BJ (cell line): ENCODE results near the gene PAMR1. TPM values are rescaled to one million over a fixed set of nuclear protein-coding genes. Genes with fewer than 3 reads are reported as not detected.

Experiments
- CTCF ChIA-PET: fragments of 350-600 bp; formaldehyde crosslinking; extraction: SDS; loops from one replicate; lab custom pipeline; 2021; ENCODE audit warnings: antibody characterized with exemption, inconsistent platforms; lab: Yijun Ruan, JAX
- POLR2A ChIA-PET: fragments of 300-600 bp; sonication (Branson Sonifier 250); formaldehyde crosslinking; extraction: SDS; loops from one replicate; lab custom pipeline; 2021; ENCODE audit warnings: antibody characterized with exemption; lab: Charles Lee
- DNase-seq: peaks from one replicate; pipeline ENCODE4 v3.0.0-alpha.2; 2011; ENCODE audit warnings: low read depth
- H3K27me3 ChIP-seq: 2 replicates; pipeline ENCODE4 v1.6.0; 2011; ENCODE audit warnings: low read length; ENCODE audit not compliant: control insufficient read depth, insufficient read depth
- H3K36me3 ChIP-seq: 2 replicates; pipeline ENCODE4 v1.5.1; 2011; ENCODE audit warnings: low read length; ENCODE audit not compliant: control insufficient read depth, insufficient read depth
- H3K4me3 ChIP-seq: 2 replicates; pipeline ENCODE4 v1.5.1; 2011; ENCODE audit warnings: low read depth, mild to moderate bottlenecking, control low read depth, low read length
- polyA plus RNA-seq: library from polyadenylated mRNA; depleted of rRNA; stranded (reverse); fragments of >200 nt; gene quantifications from 2 replicates; pipeline ENCODE4 v1.2.3, GENCODE V29; 2011
- TF ChIP-seq, protein P1 (sequence below): IDR thresholded peaks from 2 replicates; pipeline ENCODE4 v1.5.1; 2011; ENCODE audit warnings: low read depth, mild to moderate bottlenecking, control low read depth, inconsistent platforms, low read length, moderate library complexity; ENCODE audit not compliant: insufficient read depth

The PAMR1 gene
- polyA plus RNA-seq, 1 experiment, result 131 TPM

DNA sequence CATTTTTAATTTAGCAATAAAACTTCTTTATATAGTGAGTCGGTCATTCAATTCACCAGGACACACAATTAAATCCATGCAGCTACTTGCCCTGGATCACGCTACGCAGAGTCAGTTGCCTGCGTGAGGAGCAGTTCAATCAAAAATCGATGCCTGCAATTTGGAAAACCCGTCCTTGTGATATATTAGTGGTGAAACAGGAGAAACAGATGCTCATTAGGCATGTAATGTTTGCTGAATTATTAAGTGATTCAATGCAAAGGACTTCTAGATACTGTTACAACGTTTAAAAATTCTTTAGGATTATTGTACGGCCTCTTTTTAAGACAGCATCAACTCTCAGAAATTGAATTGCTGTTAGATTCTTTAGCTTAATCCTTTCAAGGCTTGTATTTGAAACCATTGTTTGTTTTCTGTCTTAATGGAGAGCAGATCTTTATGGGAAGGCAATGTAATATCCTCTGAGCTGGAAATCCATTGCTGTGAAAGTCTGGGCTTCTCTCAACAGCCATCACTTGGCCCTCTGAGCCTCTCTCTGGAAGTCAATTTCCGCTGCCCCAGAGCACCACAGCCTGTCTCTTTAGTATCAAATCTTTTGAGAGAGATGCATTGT lies 20.1 kb upstream of the PAMR1 start:
- H3K36me3 ChIP-seq, result no peaks in the 10 kb centered on the region
- TF ChIP-seq, protein P1, sequence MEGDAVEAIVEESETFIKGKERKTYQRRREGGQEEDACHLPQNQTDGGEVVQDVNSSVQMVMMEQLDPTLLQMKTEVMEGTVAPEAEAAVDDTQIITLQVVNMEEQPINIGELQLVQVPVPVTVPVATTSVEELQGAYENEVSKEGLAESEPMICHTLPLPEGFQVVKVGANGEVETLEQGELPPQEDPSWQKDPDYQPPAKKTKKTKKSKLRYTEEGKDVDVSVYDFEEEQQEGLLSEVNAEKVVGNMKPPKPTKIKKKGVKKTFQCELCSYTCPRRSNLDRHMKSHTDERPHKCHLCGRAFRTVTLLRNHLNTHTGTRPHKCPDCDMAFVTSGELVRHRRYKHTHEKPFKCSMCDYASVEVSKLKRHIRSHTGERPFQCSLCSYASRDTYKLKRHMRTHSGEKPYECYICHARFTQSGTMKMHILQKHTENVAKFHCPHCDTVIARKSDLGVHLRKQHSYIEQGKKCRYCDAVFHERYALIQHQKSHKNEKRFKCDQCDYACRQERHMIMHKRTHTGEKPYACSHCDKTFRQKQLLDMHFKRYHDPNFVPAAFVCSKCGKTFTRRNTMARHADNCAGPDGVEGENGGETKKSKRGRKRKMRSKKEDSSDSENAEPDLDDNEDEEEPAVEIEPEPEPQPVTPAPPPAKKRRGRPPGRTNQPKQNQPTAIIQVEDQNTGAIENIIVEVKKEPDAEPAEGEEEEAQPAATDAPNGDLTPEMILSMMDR, result no peak
- POLR2A ChIA-PET, result no interaction called here
- H3K27me3 ChIP-seq, result no peaks in the 10 kb centered on the region
- no peak for DNase-seq
- H3K4me3 ChIP-seq, result no peak overlapping the region
- CTCF ChIA-PET, result no interaction called here

DNA sequence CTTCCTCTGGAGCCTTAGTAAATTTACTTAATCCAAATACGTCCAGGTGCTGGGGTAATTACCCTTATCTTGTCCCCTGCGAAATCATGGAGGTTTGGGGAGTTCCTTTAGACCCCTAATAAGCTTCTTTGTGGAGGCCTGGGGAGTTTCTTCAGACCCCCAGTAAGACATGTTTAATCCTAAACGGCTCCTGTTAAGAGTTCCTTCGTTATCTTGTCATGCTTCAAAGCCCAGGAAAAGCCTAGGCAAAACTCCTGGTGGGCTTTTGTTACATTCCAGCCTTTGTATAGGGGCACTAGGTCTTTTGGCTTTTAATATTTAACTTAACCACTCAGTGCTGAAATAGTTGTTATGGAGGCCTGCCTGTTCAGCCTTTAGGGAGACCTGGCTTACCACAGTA lies 18.1 kb upstream of the PAMR1 start:
- CTCF ChIA-PET, result interaction anchor here (1.1 to 1.3 kb wide), 2 partner anchors 12 to 72 kb away, joined by 3 to 5 read pairs; no protein-coding TSS in a partner anchor
- DNase-seq, result no peak
- H3K4me3 ChIP-seq, result no peak overlapping the region
- H3K36me3 ChIP-seq, result no peaks in the 10 kb centered on the region
- POLR2A ChIA-PET, result no interaction called here
- H3K27me3 ChIP-seq, result no peaks in the 10 kb centered on the region
- TF ChIP-seq, protein P1, result no peak

DNA sequence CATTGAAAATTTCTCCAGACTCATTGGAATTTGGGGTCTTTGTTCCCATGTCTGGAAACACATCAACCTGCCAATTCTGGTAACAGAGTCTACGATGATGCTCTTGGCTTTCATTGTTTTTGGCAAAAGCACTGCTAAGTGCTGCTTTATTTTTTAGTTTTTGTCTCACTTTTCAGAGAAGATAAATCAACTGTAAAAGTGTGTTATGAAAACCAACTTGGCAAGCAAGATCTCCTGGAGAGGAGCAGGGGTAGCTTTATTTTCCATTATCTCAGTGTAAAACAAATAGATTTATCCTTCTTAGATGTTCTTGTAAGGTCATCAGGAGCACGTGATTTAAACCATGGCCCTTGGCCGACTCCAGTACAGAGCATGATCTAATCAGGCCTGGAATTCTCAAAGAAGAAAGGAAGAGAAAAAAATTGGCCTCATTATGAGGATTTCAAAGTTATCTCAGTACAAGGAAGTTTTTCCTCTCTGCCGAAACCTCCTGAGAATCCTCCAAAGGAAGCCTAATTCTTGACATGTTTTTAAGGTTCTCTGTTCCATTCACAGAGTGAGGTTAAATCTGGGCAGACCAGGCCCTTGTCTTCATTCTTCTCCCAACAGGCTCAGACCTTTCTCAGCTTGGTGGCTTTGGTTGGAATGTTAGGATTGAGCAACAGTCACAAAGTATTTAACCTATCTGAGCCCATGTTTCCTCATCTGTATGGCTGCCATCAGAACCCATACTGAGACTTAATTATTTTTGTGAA lies 16.4 kb upstream of the PAMR1 start:
- POLR2A ChIA-PET, result interaction anchor here (1.0 kb wide), 1 partner anchor 17 kb away, joined by 3 read pairs; the partner anchor contains the start of gene PAMR1
- DNase-seq, result peak; percentile 86
- no peaks in the 10 kb centered on the region for H3K27me3 ChIP-seq

DNA sequence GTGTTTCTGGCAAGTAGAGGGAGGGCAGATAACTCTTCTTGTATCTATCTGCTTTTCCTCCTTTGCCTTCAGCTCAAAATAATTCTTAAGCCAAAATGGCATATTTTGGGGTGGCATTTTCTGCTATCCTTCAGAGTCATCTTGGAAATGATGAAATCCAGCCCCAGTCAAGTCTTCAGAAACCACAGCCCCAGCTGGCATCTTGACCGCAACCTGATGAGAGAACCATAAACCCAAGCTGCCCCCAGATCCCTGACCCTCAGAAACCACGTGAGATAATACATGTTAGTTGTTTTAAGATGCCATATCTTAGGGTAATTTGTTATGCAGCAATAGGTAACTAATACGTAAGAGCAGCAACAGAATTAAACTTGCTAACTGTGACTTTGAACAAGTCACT lies 15.1 kb upstream of the PAMR1 start:
- CTCF ChIA-PET, result interaction anchor here (1.1 kb wide), 1 partner anchor 54 kb away, joined by 6 read pairs; no protein-coding TSS in a partner anchor
- POLR2A ChIA-PET, result interaction anchor here (0.6 to 1.3 kb wide), 2 partner anchors 10 to 395 kb away, joined by 3 to 4 read pairs; no protein-coding TSS in a partner anchor

More for the DNA sequence above, 16.4 kb upstream of the PAMR1 start:
- CTCF ChIA-PET, result interaction anchor here (0.7 to 1.4 kb wide), 3 partner anchors 13 to 54 kb away, joined by 3 to 4 read pairs (median 3); partner anchors contain the start of gene PAMR1
- no peak overlapping the region for H3K4me3 ChIP-seq
- H3K36me3 ChIP-seq, result no peaks in the 10 kb centered on the region
- TF ChIP-seq, protein P1, result no peak

More for the DNA sequence above, 15.1 kb upstream of the PAMR1 start:
- no peak for DNase-seq
- TF ChIP-seq, protein P1, result no peak
- no peaks in the 10 kb centered on the region for H3K27me3 ChIP-seq
- no peak overlapping the region for H3K4me3 ChIP-seq
- H3K36me3 ChIP-seq, result no peaks in the 10 kb centered on the region
